DOHH2 (cell line): ENCODE results near the gene ADCY4.

ENCODE experiments used
- H3F3A ChIP-seq: fragments of 200-600 bp; sonication (generic), shearing (Covaris generic); 2 replicates; pipeline ENCODE4 v1.6.0; 2016; ENCODE audit warnings: antibody characterized with exemption, mild to moderate bottlenecking; ENCODE audit not compliant: control insufficient read depth, insufficient read depth
- H3K27ac ChIP-seq: fragments of 200-600 bp; sonication (generic); 2 replicates; pipeline ENCODE4 v1.5.1; 2014; ENCODE audit warnings: low read depth, mild to moderate bottlenecking, low read length, moderate library complexity
- H3K27me3 ChIP-seq: fragments of 200-600 bp; sonication (generic); 2 replicates; pipeline ENCODE4 v1.6.1; 2014; ENCODE audit warnings: mild to moderate bottlenecking, low read length, mixed read lengths; ENCODE audit not compliant: control insufficient read depth
- H3K36me3 ChIP-seq: fragments of 200-600 bp; sonication (generic); 2 replicates; pipeline ENCODE4 v1.6.1; 2014; ENCODE audit warnings: mild to moderate bottlenecking, low read length, moderate library complexity, mixed read lengths; ENCODE audit not compliant: control insufficient read depth
- H3K4me1 ChIP-seq: fragments of 200-600 bp; sonication (generic); 2 replicates; pipeline ENCODE4 v1.6.1; 2014; ENCODE audit warnings: mild to moderate bottlenecking, low read length, mixed read lengths; ENCODE audit not compliant: control insufficient read depth
- H3K4me2 ChIP-seq: fragments of 200-600 bp; sonication (generic); 2 replicates; pipeline ENCODE4 v1.6.0; 2014; ENCODE audit warnings: mild to moderate bottlenecking, low read length, moderate library complexity
- H3K4me3 ChIP-seq: fragments of 200-600 bp; sonication (generic); 2 replicates; pipeline ENCODE4 v1.5.1; 2014; ENCODE audit warnings: mild to moderate bottlenecking, low read length, mixed read lengths
- H3K79me2 ChIP-seq: fragments of 200-600 bp; sonication (generic); 2 replicates; pipeline ENCODE4 v1.6.1; 2014; ENCODE audit warnings: mild to moderate bottlenecking, low read length, mixed read lengths; ENCODE audit not compliant: control insufficient read depth
- H3K9me2 ChIP-seq: fragments of 200-600 bp; sonication (generic); replicated peaks from 2 replicates; pipeline ENCODE4 v1.6.1; 2014; ENCODE audit warnings: mild to moderate bottlenecking, low read length, mixed read lengths; ENCODE audit not compliant: control insufficient read depth
- H3K9me3 ChIP-seq: fragments of 200-600 bp; sonication (generic); 2 replicates; pipeline ENCODE4 v1.6.1; 2014; ENCODE audit warnings: antibody characterized with exemption, low read length, mixed read lengths; ENCODE audit not compliant: control insufficient read depth, insufficient read depth
- H4K20me1 ChIP-seq: fragments of 200-600 bp; sonication (generic); 2 replicates; pipeline ENCODE4 v1.6.0; 2014; ENCODE audit warnings: low read depth, mild to moderate bottlenecking, antibody characterized with exemption, low read length, moderate library complexity; ENCODE audit not compliant: control insufficient read depth, insufficient read depth
- EZH2phosphoT487 ChIP-seq: fragments of 200-600 bp; sonication (generic); IDR thresholded peaks from 2 replicates; pipeline ENCODE4 v1.6.1; 2017; ENCODE audit warnings: borderline replicate concordance, mild to moderate bottlenecking, antibody characterized with exemption, low read length, moderate library complexity, mixed read lengths
- TF ChIP-seq, protein P1 (sequence below): fragments of 200-600 bp; sonication (generic); IDR thresholded peaks from one replicate; pipeline ENCODE4 v1.5.1; 2014; ENCODE audit warnings: antibody characterized with exemption, mild to moderate bottlenecking, low read depth, low read length; ENCODE audit not compliant: poor library complexity, severe bottlenecking

Gene ADCY4

DNA sequence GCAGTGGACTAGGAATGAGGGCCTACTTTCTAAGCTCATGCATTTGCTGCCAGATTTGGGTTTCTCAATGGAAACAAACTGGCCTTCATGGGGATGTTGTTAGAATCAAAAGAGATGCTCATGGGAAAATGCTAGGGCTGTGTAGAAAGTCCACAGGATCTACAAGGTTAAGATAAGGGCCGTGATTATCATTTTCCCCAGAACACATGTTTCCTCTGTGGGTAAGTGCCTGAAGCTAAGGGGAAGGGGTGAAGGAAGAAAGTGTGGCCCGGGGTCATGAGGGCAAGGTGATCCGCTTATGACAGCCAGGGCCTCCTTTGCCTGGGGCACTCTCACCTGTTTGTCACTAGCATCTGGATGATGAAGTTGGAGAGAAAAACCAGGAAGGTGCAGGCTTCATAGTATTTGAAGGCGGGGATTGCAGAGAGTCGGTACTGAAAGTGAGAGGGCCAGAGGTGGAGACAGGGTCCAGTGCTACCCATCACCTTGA, 9.8 kb downstream of the ADCY4 start:
- Histone ChIP-seq H3K79me2 (no peaks in the 10 kb centered on the region), H3K9me3 (no peaks in the 10 kb centered on the region), H3K9me2 (no peaks in the 10 kb centered on the region), H4K20me1 (no peaks in the 10 kb centered on the region), H3K27ac (no peak overlapping the region), H3K4me1 (peaks cover 6% of the 10 kb centered on the region), H3K36me3 (no peaks in the 10 kb centered on the region), H3K4me2 (no peak overlapping the region), H3K27me3 (peaks cover 4% of the 10 kb centered on the region), H3F3A (no peaks in the 10 kb centered on the region), H3K4me3 (no peak overlapping the region)
- no peak for TF ChIP-seq EZH2phosphoT487
- TF ChIP-seq, protein P1, sequence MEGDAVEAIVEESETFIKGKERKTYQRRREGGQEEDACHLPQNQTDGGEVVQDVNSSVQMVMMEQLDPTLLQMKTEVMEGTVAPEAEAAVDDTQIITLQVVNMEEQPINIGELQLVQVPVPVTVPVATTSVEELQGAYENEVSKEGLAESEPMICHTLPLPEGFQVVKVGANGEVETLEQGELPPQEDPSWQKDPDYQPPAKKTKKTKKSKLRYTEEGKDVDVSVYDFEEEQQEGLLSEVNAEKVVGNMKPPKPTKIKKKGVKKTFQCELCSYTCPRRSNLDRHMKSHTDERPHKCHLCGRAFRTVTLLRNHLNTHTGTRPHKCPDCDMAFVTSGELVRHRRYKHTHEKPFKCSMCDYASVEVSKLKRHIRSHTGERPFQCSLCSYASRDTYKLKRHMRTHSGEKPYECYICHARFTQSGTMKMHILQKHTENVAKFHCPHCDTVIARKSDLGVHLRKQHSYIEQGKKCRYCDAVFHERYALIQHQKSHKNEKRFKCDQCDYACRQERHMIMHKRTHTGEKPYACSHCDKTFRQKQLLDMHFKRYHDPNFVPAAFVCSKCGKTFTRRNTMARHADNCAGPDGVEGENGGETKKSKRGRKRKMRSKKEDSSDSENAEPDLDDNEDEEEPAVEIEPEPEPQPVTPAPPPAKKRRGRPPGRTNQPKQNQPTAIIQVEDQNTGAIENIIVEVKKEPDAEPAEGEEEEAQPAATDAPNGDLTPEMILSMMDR = no peak

DNA sequence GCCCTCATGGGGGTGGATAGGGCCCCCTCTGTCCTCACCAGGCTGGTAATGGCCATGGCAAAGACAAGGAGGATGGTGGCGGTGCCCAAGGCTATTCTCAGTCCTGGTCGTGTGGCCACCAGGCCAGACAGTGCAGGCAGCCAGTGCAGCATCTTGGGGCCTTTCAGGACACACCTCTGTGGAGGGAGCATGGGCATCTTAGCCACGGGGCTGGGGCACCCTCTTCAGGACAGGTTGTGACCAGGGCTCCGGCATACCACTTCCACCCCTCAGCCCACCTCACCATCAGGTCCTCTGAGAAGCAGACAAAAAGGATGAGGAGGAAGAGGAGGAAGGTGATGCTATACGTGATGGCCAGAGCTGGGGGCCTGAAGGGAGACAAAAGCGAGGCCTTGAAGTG, 10.8 kb downstream of the ADCY4 start:
- H3K79me2 ChIP-seq = no peaks in the 10 kb centered on the region
- peaks cover 14% of the 10 kb centered on the region for H3K27me3 ChIP-seq
- no peaks in the 10 kb centered on the region for H4K20me1 ChIP-seq
- no peak overlapping the region for H3K4me2 ChIP-seq
- no peak for TF ChIP-seq EZH2phosphoT487
- TF ChIP-seq, protein P1 = no peak
- H3K9me3 ChIP-seq = no peaks in the 10 kb centered on the region
- H3F3A ChIP-seq = no peaks in the 10 kb centered on the region
- H3K4me1 ChIP-seq = peaks cover 6% of the 10 kb centered on the region
- no peak overlapping the region for H3K4me3 ChIP-seq
- no peaks in the 10 kb centered on the region for H3K9me2 ChIP-seq
- H3K36me3 ChIP-seq = no peaks in the 10 kb centered on the region
- H3K27ac ChIP-seq = no peak overlapping the region

DNA sequence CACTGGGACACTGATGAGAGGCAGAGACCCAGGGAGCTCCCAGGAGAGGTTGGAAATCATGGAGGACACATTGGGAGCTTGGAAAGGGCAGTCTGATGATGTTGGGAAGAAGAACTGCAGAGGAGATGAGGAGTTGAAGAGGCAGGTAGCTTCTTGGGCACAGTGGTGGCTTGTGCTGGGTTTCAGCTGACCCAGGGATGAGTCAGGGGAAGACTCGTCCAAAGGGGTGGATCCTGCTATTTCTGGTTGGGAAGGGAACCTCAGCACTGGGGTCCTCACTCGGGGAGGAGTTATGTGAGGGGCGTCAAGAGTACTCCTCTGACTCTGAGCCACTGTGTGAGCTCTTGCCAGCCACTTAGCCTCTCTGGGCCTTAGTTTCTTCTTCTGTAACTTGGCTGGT, 11.5 kb downstream of the ADCY4 start:
- no peaks in the 10 kb centered on the region for H3K36me3 ChIP-seq
- TF ChIP-seq EZH2phosphoT487 = no peak
- TF ChIP-seq, protein P1 = no peak
- H3K79me2 ChIP-seq = no peaks in the 10 kb centered on the region
- H3K4me2 ChIP-seq = no peak overlapping the region
- peaks cover 6% of the 10 kb centered on the region for H3K4me1 ChIP-seq
- no peak overlapping the region for H3K4me3 ChIP-seq
- peaks cover 15% of the 10 kb centered on the region for H3K27me3 ChIP-seq
- no peaks in the 10 kb centered on the region for H3K9me2 ChIP-seq
- H3K27ac ChIP-seq = no peak overlapping the region
- no peaks in the 10 kb centered on the region for H3K9me3 ChIP-seq
- no peaks in the 10 kb centered on the region for H4K20me1 ChIP-seq
- no peaks in the 10 kb centered on the region for H3F3A ChIP-seq
